B cell (primary cell): ENCODE results near the gene FBXO10. TPM values are rescaled to one million over a fixed set of nuclear protein-coding genes. Genes with fewer than 3 reads are reported as not detected.

Experiments
- ATAC-seq: fragments of 200-7000 bp; cut with Tn5 transposase; one replicate; pipeline ENCODE4 v1.10.0; 2021; ENCODE audit warnings: low read depth, mild to moderate bottlenecking, moderate number of reproducible peaks, moderate library complexity
- CTCF ChIA-PET: fragments of 350-600 bp; sonication (Branson Sonifier 250); formaldehyde crosslinking; loops from one replicate; lab custom pipeline; 2021; ENCODE audit warnings: antibody characterized with exemption, inconsistent platforms; lab: Charles Lee
- POLR2A ChIA-PET: fragments of 350-600 bp; sonication (Branson Sonifier 250); formaldehyde crosslinking; loops from one replicate; lab custom pipeline; 2021; ENCODE audit warnings: antibody characterized with exemption; lab: Charles Lee
- DNase-seq: peaks from one replicate; pipeline ENCODE4 v3.0.0; 2013
- H2AFZ ChIP-seq: 2 replicates; pipeline ENCODE4 v1.6.1; 2012; ENCODE audit warnings: mild to moderate bottlenecking, low read depth, low read length; ENCODE audit not compliant: insufficient read depth, poor library complexity, severe bottlenecking
- H3K27ac ChIP-seq, 2 donors: 1 replicate in 1 of 2; 2 replicates in 1 of 2; pipeline ENCODE4 v1.5.1; 2012 to 2013; ENCODE audit warnings: low read length in 2 of 2, mild to moderate bottlenecking in 2 of 2, moderate library complexity in 1 of 2
- H3K27me3 ChIP-seq, 4 experiments: fragments of 200-600 bp in 1 of 4; sonication (generic) in 1 of 4; replicated peaks in 1 of 4; 1 replicate in 2 of 4; 2 replicates in 2 of 4; pipeline versions ENCODE4 v1.6.1 to v1.7.0; 2013 to 2016; ENCODE audit warnings: low read length in 3 of 4, mild to moderate bottlenecking in 2 of 4, mixed read lengths in 1 of 4, moderate library complexity in 1 of 4; ENCODE audit not compliant: insufficient read depth in 4 of 4, control insufficient read depth in 3 of 4; ENCODE audit errors: control extremely low read depth in 1 of 4
- H3K36me3 ChIP-seq, 2 experiments: replicated peaks in 1 of 2; 1 replicate in 1 of 2; 2 replicates in 1 of 2; pipeline versions ENCODE4 v1.6.1 to v1.7.1; 2013; ENCODE audit warnings: low read length in 1 of 2; ENCODE audit not compliant: insufficient read depth in 2 of 2, control insufficient read depth in 1 of 2; ENCODE audit errors: control extremely low read depth in 1 of 2, extremely low read depth in 1 of 2
- H3K4me1 ChIP-seq, 2 donors: fragments of 200-600 bp in 1 of 2; sonication (generic) in 1 of 2; 1 replicate in 1 of 2; 2 replicates in 1 of 2; pipeline versions ENCODE4 v1.5.1 to v1.6.1; 2013 to 2017; ENCODE audit warnings: low read length in 2 of 2; ENCODE audit not compliant: control insufficient read depth in 2 of 2, insufficient read depth in 2 of 2
- H3K4me2 ChIP-seq: replicated peaks from 2 replicates; pipeline ENCODE3; 2012; ENCODE audit warnings: mild to moderate bottlenecking, low read depth, low read length; ENCODE audit not compliant: poor library complexity, severe bottlenecking
- H3K4me3 ChIP-seq, 5 experiments: fragments of 200-600 bp in 1 of 5; sonication (generic) in 1 of 5; 1 replicate in 3 of 5; 2 replicates in 2 of 5; pipeline versions ENCODE4 v1.5.1 to v1.7.0; 2011 to 2016; ENCODE audit warnings: low read length in 4 of 5, mild to moderate bottlenecking in 4 of 5, low read depth in 2 of 5, control low read depth in 1 of 5, moderate library complexity in 1 of 5; ENCODE audit not compliant: insufficient read depth in 1 of 5; ENCODE audit errors: control extremely low read depth in 1 of 5, extremely low read depth in 1 of 5
- H3K79me2 ChIP-seq: fragments of 200-600 bp; sonication (generic); one replicate; pipeline ENCODE4 v1.6.0; 2016; ENCODE audit warnings: low read length; ENCODE audit not compliant: control insufficient read depth, insufficient read depth
- H3K9ac ChIP-seq: fragments of 200-600 bp; sonication (generic); 2 replicates; pipeline ENCODE4 v1.6.1; 2017; ENCODE audit warnings: mild to moderate bottlenecking, low read length, moderate library complexity
- H3K9me3 ChIP-seq, 3 donors: one replicate each; pipeline versions ENCODE4 v1.6.1 to v1.7.1; 2013; ENCODE audit warnings: low read length in 2 of 3; ENCODE audit not compliant: control insufficient read depth in 2 of 3, insufficient read depth in 1 of 3; ENCODE audit errors: control extremely low read depth in 1 of 3
- H4K20me1 ChIP-seq: 2 replicates; pipeline ENCODE4 v1.6.0; 2012; ENCODE audit warnings: mild to moderate bottlenecking, low read length; ENCODE audit not compliant: insufficient read depth, control insufficient read depth, poor library complexity, severe bottlenecking
- H3K27ac Mint-ChIP-seq: one replicate; pipeline ENCODE4 v1.8.0; 2021; ENCODE audit warnings: mixed read lengths
- H3K27me3 Mint-ChIP-seq: one replicate; pipeline ENCODE4 v1.8.0; 2021; ENCODE audit warnings: mixed read lengths
- H3K4me1 Mint-ChIP-seq: one replicate; pipeline ENCODE4 v1.8.0; 2021; ENCODE audit warnings: mixed read lengths
- H3K4me3 Mint-ChIP-seq: one replicate; pipeline ENCODE4 v1.8.0; 2021; ENCODE audit warnings: mixed read lengths
- H3K9me3 Mint-ChIP-seq: one replicate; pipeline ENCODE4 v1.8.0; 2022; ENCODE audit warnings: mixed read lengths; ENCODE audit not compliant: insufficient read depth
- CTCF ChIP-seq: fragments of 200-600 bp; IDR thresholded peaks from one replicate; pipeline ENCODE4 v1.8.0; 2022; ENCODE audit warnings: antibody characterized with exemption, mild to moderate bottlenecking
- EZH2 ChIP-seq: IDR thresholded peaks from 2 replicates; pipeline ENCODE4 v1.6.1; 2012; ENCODE audit warnings: borderline replicate concordance, low read depth, mild to moderate bottlenecking, moderate library complexity, low read length; ENCODE audit not compliant: insufficient read depth, poor library complexity, severe bottlenecking
- WGBS: methylation state at CpG from one replicate; pipeline ENCODE4 v1.1.5; 2013; ENCODE audit warnings: missing lambda C conversion rate; ENCODE audit not compliant: insufficient coverage; 5-methylcytosine and 5-hydroxymethylcytosine counted together
- intact Hi-C: fragments of 100-400 bp; cut with micrococcal nuclease; formaldehyde crosslinking; loops from one replicate; pipeline ENCODE4 v1.10.0; 2022
- polyA plus RNA-seq: library from polyadenylated mRNA; depleted of rRNA; stranded (reverse); fragments of >200 nt; gene quantifications from 2 replicates; pipeline ENCODE4 v1.2.3, GENCODE V29; 2012
- total RNA-seq, 2 donors: library from RNA; stranded (reverse); fragments of 120-200 nt in 1 of 2; gene quantifications; 1 replicate in 1 of 2; 2 replicates in 1 of 2; pipeline versions ENCODE4 v1.2.3 to v1.2.4, GENCODE V29; 2013 to 2022

The FBXO10 gene
- total and polyA plus RNA-seq, 2 donors (not counting 1 experiment from before 2014, with no cell fraction given), result 18.6 to 67.3 TPM

GRCh38 chr9:37504605-37505004, 71.6 kb downstream of the FBXO10 start:
- ChIA-PET CTCF (interaction anchor here (1.1 kb wide), 1 partner anchor 9 kb away, joined by 3 read pairs; no protein-coding TSS in a partner anchor), POLR2A (no interaction called here)
- Histone ChIP-seq H3K4me3 (no peak overlapping the region), H2AFZ (no peak overlapping the region), H4K20me1 (no peaks in the 10 kb centered on the region), H3K4me1 (no peaks in the 10 kb centered on the region), H3K27ac (no peak overlapping the region), H3K9me3 (no peaks in the 10 kb centered on the region), H3K9ac (no peak overlapping the region), H3K27me3 (no peaks in the 10 kb centered on the region), H3K79me2 (no peaks in the 10 kb centered on the region), H3K36me3 (peaks cover 0 to 59% of the 10 kb centered on the region in 2 experiments), H3K4me2 (no peak overlapping the region)
- peak overlapping the region; percentile 34 for H3K27ac Mint-ChIP-seq
- WGBS, result 94% methylated on average over 5 of the region's 5 CpGs
- H3K4me3 Mint-ChIP-seq, result no peak overlapping the region
- TF ChIP-seq EZH2, result no peak
- TF ChIP-seq CTCF, result no peak
- ATAC-seq (no peak), DNase-seq (no peak)
- no peaks in the 10 kb centered on the region for H3K9me3 Mint-ChIP-seq
- no peaks in the 10 kb centered on the region for H3K27me3 Mint-ChIP-seq
- peaks cover 5% of the 10 kb centered on the region for H3K4me1 Mint-ChIP-seq
- intact Hi-C loops, result no loop called here

- Histone ChIP-seq H3K4me1 (no peaks in the 10 kb centered on the region), H3K9me3 (no peaks in the 10 kb centered on the region), H3K9ac (no peak overlapping the region), H2AFZ (no peak overlapping the region), H3K4me2 (no peak overlapping the region), H4K20me1 (no peaks in the 10 kb centered on the region), H3K79me2 (no peaks in the 10 kb centered on the region), H3K36me3 (peaks cover 0 to 64% of the 10 kb centered on the region in 2 experiments), H3K4me3 (no peak overlapping the region), H3K27ac (no peak overlapping the region), H3K27me3 (no peaks in the 10 kb centered on the region)
- no peak for ATAC-seq
- ChIA-PET CTCF (no interaction called here), POLR2A (no interaction called here)
- Mint-ChIP-seq H3K9me3 (no peaks in the 10 kb centered on the region), H3K4me1 (peaks cover 3% of the 10 kb centered on the region), H3K27me3 (no peaks in the 10 kb centered on the region), H3K27ac (no peak overlapping the region), H3K4me3 (no peak overlapping the region)
- no peak for DNase-seq
- 98% methylated on average over 3 of the region's 3 CpGs for WGBS
- TF ChIP-seq CTCF (no peak), EZH2 (no peak)
- intact Hi-C loops, result no loop called here
Observed at GRCh38 chr9:37503736-37504135, 72.4 kb downstream of the FBXO10 start.
